ENCODE measurements around the gene HDDC3. TPM values are rescaled to one million over a fixed set of nuclear protein-coding genes. Genes with fewer than 3 reads are reported as not detected.

Gene HDDC3
- total and polyA plus RNA-seq, 3 experiments from 2014 or later: 34.7 to 43.5 (median 39.5) TPM

GRCh38 chr15:90968434-90968833 lies 36.1 kb upstream of the HDDC3 start:
- ChIA-PET POLR2A (no interaction called here), CTCF (interaction anchor here (0.7 to 2.3 kb wide), 3 partner anchors 12 to 39 kb away, joined by 3 to 8 read pairs (median 3); partner anchors contain the start of gene UNC45A)
- Histone ChIP-seq H3K36me3 (ENCODE audit: insufficient read depth, low read length) (no peaks in the 10 kb centered on the region), H3K9me3 (ENCODE audit: low read length) (no peaks in the 10 kb centered on the region), H3K4me3 (ENCODE audit: low read length) (no peak overlapping the region), H3K4me1 (ENCODE audit: insufficient read depth, low read length) (no peaks in the 10 kb centered on the region), H3K27me3 (ENCODE audit: insufficient read depth, low read length, poor library complexity, severe bottlenecking) (no peaks in the 10 kb centered on the region), H3K27ac (ENCODE audit: low read depth, low read length) (no peak overlapping the region)
- Mint-ChIP-seq H3K9me3 (no peaks in the 10 kb centered on the region), H3K27me3 (peaks cover 0 to 1% of the 10 kb centered on the region in 2 donors), H3K36me3 (peaks cover 0 to 24% (median 0%) of the 10 kb centered on the region in 3 donors), H3K4me1 (no peaks in the 10 kb centered on the region), H3K4me3 (no peak overlapping the region), H3K27ac (peak overlapping the region in 1 of 8 donors; percentile 4)
- DNase-seq: no peak

- H3K4me1 Mint-ChIP-seq: no peaks in the 10 kb centered on the region
- H3K4me3 Mint-ChIP-seq: no peak overlapping the region
- CTCF ChIA-PET: interaction anchor here (1.3 kb wide), 1 partner anchor 11 kb away, joined by 4 read pairs; no protein-coding TSS in a partner anchor
- no peak overlapping the region for H3K27ac ChIP-seq (ENCODE audit: low read depth, low read length)
- POLR2A ChIA-PET: no interaction called here
- peaks cover 0 to 1% of the 10 kb centered on the region in 2 donors for H3K27me3 Mint-ChIP-seq
- H3K9me3 Mint-ChIP-seq: no peaks in the 10 kb centered on the region
- no peak for DNase-seq
- no peak overlapping the region for H3K4me3 ChIP-seq (ENCODE audit: low read length)
- peaks cover 0 to 33% (median under 1%) of the 10 kb centered on the region in 3 donors for H3K36me3 Mint-ChIP-seq
- peak overlapping the region in 2 of 8 donors; percentile 21 to 22 for H3K27ac Mint-ChIP-seq
- H3K4me1 ChIP-seq (ENCODE audit: insufficient read depth, low read length): no peaks in the 10 kb centered on the region
- no peaks in the 10 kb centered on the region for H3K36me3 ChIP-seq (ENCODE audit: insufficient read depth, low read length)
- H3K9me3 ChIP-seq (ENCODE audit: low read length): no peaks in the 10 kb centered on the region
- no peaks in the 10 kb centered on the region for H3K27me3 ChIP-seq (ENCODE audit: insufficient read depth, low read length, poor library complexity, severe bottlenecking)
Observed at GRCh38 chr15:90967206-90967605, 34.9 kb upstream of the HDDC3 start.

- Histone ChIP-seq H3K27me3 (ENCODE audit: insufficient read depth, low read length, poor library complexity, severe bottlenecking) (no peaks in the 10 kb centered on the region), H3K27ac (ENCODE audit: low read depth, low read length) (no peak overlapping the region), H3K9me3 (ENCODE audit: low read length) (no peaks in the 10 kb centered on the region), H3K4me3 (ENCODE audit: low read length) (no peak overlapping the region), H3K36me3 (ENCODE audit: insufficient read depth, low read length) (no peaks in the 10 kb centered on the region), H3K4me1 (ENCODE audit: insufficient read depth, low read length) (no peaks in the 10 kb centered on the region)
- CTCF ChIA-PET: interaction anchor here (1.3 kb wide), 1 partner anchor 10 kb away, joined by 4 read pairs; no protein-coding TSS in a partner anchor
- Mint-ChIP-seq H3K4me3 (no peak overlapping the region), H3K36me3 (peaks cover 0 to 43% (median 2%) of the 10 kb centered on the region in 3 donors), H3K27me3 (peaks cover 0 to 1% of the 10 kb centered on the region in 2 donors), H3K9me3 (no peaks in the 10 kb centered on the region), H3K4me1 (no peaks in the 10 kb centered on the region), H3K27ac (peak overlapping the region in 2 of 8 donors; percentile 12 to 77)
- no peak for DNase-seq
- POLR2A ChIA-PET: no interaction called here
Observed at GRCh38 chr15:90966262-90966661, 33.9 kb upstream of the HDDC3 start.

GRCh38 chr15:90962021-90962420 lies 29.7 kb upstream of the HDDC3 start:
- Mint-ChIP-seq H3K9me3 (no peaks in the 10 kb centered on the region), H3K4me1 (peaks cover 0 to 5% (median 5%) of the 10 kb centered on the region in 3 donors), H3K4me3 (no peak overlapping the region), H3K27me3 (no peaks in the 10 kb centered on the region), H3K36me3 (peaks cover 0 to 54% (median 7%) of the 10 kb centered on the region in 3 donors), H3K27ac (peak overlapping the region in 1 of 8 donors; percentile 19)
- Histone ChIP-seq H3K36me3 (ENCODE audit: insufficient read depth, low read length) (no peaks in the 10 kb centered on the region), H3K9me3 (ENCODE audit: low read length) (no peaks in the 10 kb centered on the region), H3K4me1 (ENCODE audit: insufficient read depth, low read length) (no peaks in the 10 kb centered on the region), H3K27ac (ENCODE audit: low read depth, low read length) (no peak overlapping the region), H3K4me3 (ENCODE audit: low read length) (no peak overlapping the region), H3K27me3 (ENCODE audit: insufficient read depth, low read length, poor library complexity, severe bottlenecking) (no peaks in the 10 kb centered on the region)
- ChIA-PET CTCF (interaction anchor here (1.4 kb wide), 1 partner anchor 21 kb away, joined by 4 read pairs; no protein-coding TSS in a partner anchor), POLR2A (no interaction called here)
- no peak for DNase-seq

- H3K27ac Mint-ChIP-seq: peak overlapping the region in 1 of 8 donors; percentile 54
- no peak overlapping the region for H3K4me3 ChIP-seq (ENCODE audit: low read length)
- no peaks in the 10 kb centered on the region for H3K27me3 ChIP-seq (ENCODE audit: insufficient read depth, low read length, poor library complexity, severe bottlenecking)
- H3K4me3 Mint-ChIP-seq: no peak overlapping the region
- H3K9me3 ChIP-seq (ENCODE audit: low read length): no peaks in the 10 kb centered on the region
- H3K36me3 ChIP-seq (ENCODE audit: insufficient read depth, low read length): no peaks in the 10 kb centered on the region
- no peak for DNase-seq
- ChIA-PET POLR2A (no interaction called here), CTCF (interaction anchor here (1.1 to 1.2 kb wide), 2 partner anchors 62 to 72 kb away, joined by 3 read pairs; partner anchors contain the start of gene VPS33B)
- no peaks in the 10 kb centered on the region for H3K27me3 Mint-ChIP-seq
- H3K27ac ChIP-seq (ENCODE audit: low read depth, low read length): no peak overlapping the region
- peaks cover 0 to 46% (median 7%) of the 10 kb centered on the region in 3 donors for H3K36me3 Mint-ChIP-seq
- peaks cover 11% of the 10 kb centered on the region for H3K4me1 ChIP-seq (ENCODE audit: insufficient read depth, low read length)
- no peaks in the 10 kb centered on the region for H3K9me3 Mint-ChIP-seq
- H3K4me1 Mint-ChIP-seq: peaks cover 0 to 16% (median 14%) of the 10 kb centered on the region in 3 donors
Observed at GRCh38 chr15:90960298-90961091, 28.1 kb upstream of the HDDC3 start.

- DNase-seq: no peak
- H3K4me1 ChIP-seq (ENCODE audit: insufficient read depth, low read length): peaks cover 14% of the 10 kb centered on the region
- H3K4me3 ChIP-seq (ENCODE audit: low read length): no peak overlapping the region
- Mint-ChIP-seq H3K9me3 (no peaks in the 10 kb centered on the region), H3K36me3 (peaks cover 0 to 44% (median 7%) of the 10 kb centered on the region in 3 donors), H3K27ac (peak overlapping the region in 2 of 8 donors; percentile 36 to 75), H3K4me3 (peak overlapping the region in 1 of 7 donors; percentile 50), H3K27me3 (no peaks in the 10 kb centered on the region), H3K4me1 (peaks cover 0 to 20% (median 14%) of the 10 kb centered on the region in 3 donors)
- H3K36me3 ChIP-seq (ENCODE audit: insufficient read depth, low read length): no peaks in the 10 kb centered on the region
- H3K27ac ChIP-seq (ENCODE audit: low read depth, low read length): no peak overlapping the region
- ChIA-PET CTCF (interaction anchor here (1.1 to 1.2 kb wide), 2 partner anchors 63 to 73 kb away, joined by 3 read pairs; partner anchors contain the start of gene VPS33B), POLR2A (no interaction called here)
- H3K27me3 ChIP-seq (ENCODE audit: insufficient read depth, low read length, poor library complexity, severe bottlenecking): no peaks in the 10 kb centered on the region
- H3K9me3 ChIP-seq (ENCODE audit: low read length): no peaks in the 10 kb centered on the region
Observed at GRCh38 chr15:90959894-90960293, 27.5 kb upstream of the HDDC3 start.

GRCh38 chr15:90959028-90959595 lies 26.8 kb upstream of the HDDC3 start:
- Histone ChIP-seq H3K9me3 (ENCODE audit: low read length) (no peaks in the 10 kb centered on the region), H3K27me3 (ENCODE audit: insufficient read depth, low read length, poor library complexity, severe bottlenecking) (no peaks in the 10 kb centered on the region), H3K4me1 (ENCODE audit: insufficient read depth, low read length) (peaks cover 14% of the 10 kb centered on the region), H3K36me3 (ENCODE audit: insufficient read depth, low read length) (no peaks in the 10 kb centered on the region), H3K4me3 (ENCODE audit: low read length) (no peak overlapping the region), H3K27ac (ENCODE audit: low read depth, low read length) (no peak overlapping the region)
- Mint-ChIP-seq H3K36me3 (peaks cover 0 to 48% (median 7%) of the 10 kb centered on the region in 3 donors), H3K27ac (peak overlapping the region in 2 of 8 donors; percentile 75 to 78), H3K4me1 (peaks cover 1 to 24% (median 14%) of the 10 kb centered on the region in 3 donors), H3K4me3 (peak overlapping the region in 1 of 7 donors; percentile 56), H3K9me3 (no peaks in the 10 kb centered on the region), H3K27me3 (no peaks in the 10 kb centered on the region)
- POLR2A ChIA-PET: interaction anchor here (0.6 to 1.0 kb wide), 2 partner anchors 20 to 126 kb away, joined by 3 to 4 read pairs; no protein-coding TSS in a partner anchor
- CTCF ChIA-PET: interaction anchor here (1.1 to 9.2 kb wide), 3 partner anchors 25 to 74 kb away, joined by 3 to 158 read pairs (median 3); partner anchors contain the start of genes HDDC3, UNC45A and VPS33B
- DNase-seq: no peak
